A673 (cell line): ENCODE measurements around the gene DDHD1. TPM values are rescaled to one million over a fixed set of nuclear protein-coding genes. Genes with fewer than 3 reads are reported as not detected.

Experiments
- BruUV-seq: library from RNA; stranded (reverse); fragments of 400-500 nt; replicated peaks from 2 replicates; lab custom pipeline; 2021; lab: Mats Ljungman, UMichigan
- CTCF ChIA-PET: fragments of 300-600 bp; sonication (Branson Sonifier 250); formaldehyde crosslinking; loops from one replicate; lab custom pipeline; 2022; ENCODE audit warnings: antibody characterized with exemption; lab: Charles Lee
- POLR2A ChIA-PET: fragments of 300-600 bp; sonication (Branson Sonifier 250); formaldehyde crosslinking; loops from one replicate; lab custom pipeline; 2022; ENCODE audit warnings: antibody characterized with exemption; ENCODE audit not compliant: low non-redundant PET; lab: Charles Lee
- DNase-seq: peaks from one replicate; pipeline ENCODE4 v3.0.0-alpha.2; 2015; ENCODE audit warnings: low spot score
- H3K27ac ChIP-seq: fragments of 200-600 bp; sonication (generic); 2 replicates; pipeline ENCODE4 v1.5.1; 2016; ENCODE audit warnings: mixed run types, low read depth, mild to moderate bottlenecking, mixed read lengths, antibody characterized with exemption, low read length; ENCODE audit not compliant: poor library complexity, severe bottlenecking
- H3K27me3 ChIP-seq: fragments of 200-600 bp; sonication (generic); replicated peaks from 2 replicates; pipeline ENCODE4 v1.6.1; 2017; ENCODE audit warnings: mixed run types, low read depth, mild to moderate bottlenecking, mixed read lengths, antibody characterized with exemption, low read length; ENCODE audit not compliant: insufficient read depth, poor library complexity
- H3K36me3 ChIP-seq: fragments of 200-600 bp; sonication (generic); 2 replicates; pipeline ENCODE4 v1.6.1; 2016; ENCODE audit warnings: mixed run types, mild to moderate bottlenecking, mixed read lengths, antibody characterized with exemption, low read length; ENCODE audit not compliant: insufficient read depth, poor library complexity, severe bottlenecking
- H3K4me1 ChIP-seq: fragments of 200-600 bp; sonication (generic); 2 replicates; pipeline ENCODE4 v1.6.1; 2017; ENCODE audit warnings: mixed run types, mild to moderate bottlenecking, mixed read lengths, antibody characterized with exemption, low read length; ENCODE audit not compliant: insufficient read depth, poor library complexity, severe bottlenecking
- H3K4me3 ChIP-seq: fragments of 200-600 bp; sonication (generic); 2 replicates; pipeline ENCODE4 v1.5.1; 2016; ENCODE audit warnings: low read depth, mixed run types, mild to moderate bottlenecking, mixed read lengths, low read length; ENCODE audit not compliant: poor library complexity, severe bottlenecking
- H3K9me3 ChIP-seq: fragments of 200-600 bp; sonication (generic); 2 replicates; pipeline ENCODE4 v1.6.1; 2016; ENCODE audit warnings: mixed run types, low read depth, mild to moderate bottlenecking, mixed read lengths, antibody characterized with exemption, low read length; ENCODE audit not compliant: poor library complexity, severe bottlenecking
- CTCF ChIP-seq: fragments of 300-800, 200-600 bp; sonication (generic); conservative IDR thresholded peaks from 2 replicates; pipeline ENCODE4 v1.5.1; 2017; ENCODE audit warnings: low read depth, mild to moderate bottlenecking, antibody characterized with exemption, low read length, moderate library complexity, mixed read lengths
- EZH2 ChIP-seq: fragments of 200-600 bp; sonication (generic); IDR thresholded peaks from 2 replicates; pipeline ENCODE4 v1.6.1; 2017; ENCODE audit warnings: borderline replicate concordance, low read depth, mild to moderate bottlenecking, mixed read lengths, antibody characterized with exemption, low read length; ENCODE audit not compliant: poor library complexity, severe bottlenecking
- intact Hi-C: fragments of 100-400 bp; cut with micrococcal nuclease; formaldehyde crosslinking; loops from one replicate; pipeline ENCODE4 v1.10.0; 2022; ENCODE audit not compliant: unreplicated experiment
- total RNA-seq: library from RNA; stranded (reverse); gene quantifications from 2 replicates; pipeline ENCODE4 v1.2.3, GENCODE V29; 2021

The DDHD1 gene
- total RNA-seq, 1 experiment from 2014 or later = 21.9 TPM

GRCh38 chr14:53044486-53044885, 108.6 kb downstream of the DDHD1 start:
- Histone ChIP-seq H3K27ac (no peak overlapping the region), H3K4me3 (no peak overlapping the region), H3K36me3 (no peaks in the 10 kb centered on the region), H3K9me3 (no peaks in the 10 kb centered on the region), H3K4me1 (no peaks in the 10 kb centered on the region), H3K27me3 (no peaks in the 10 kb centered on the region)
- CTCF ChIA-PET = no interaction called here
- BruUV-seq = no TSS peak
- DNase-seq = no peak
- POLR2A ChIA-PET = no interaction called here
- TF ChIP-seq CTCF (no peak), EZH2 (no peak)
- intact Hi-C loops = no loop called here

GRCh38 chr14:53043027-53043581, 110.0 kb downstream of the DDHD1 start:
- intact Hi-C loops = no loop called here
- no peak for DNase-seq
- no peaks in the 10 kb centered on the region for H3K4me1 ChIP-seq
- no peaks in the 10 kb centered on the region for H3K36me3 ChIP-seq
- no peaks in the 10 kb centered on the region for H3K9me3 ChIP-seq
- ChIA-PET POLR2A (no interaction called here), CTCF (interaction anchor here (0.6 kb wide), 1 partner anchor 23 kb away, joined by 4 read pairs; no protein-coding TSS in a partner anchor)
- H3K4me3 ChIP-seq = no peak overlapping the region
- no peak overlapping the region for H3K27ac ChIP-seq
- TF ChIP-seq CTCF = no peak
- TF ChIP-seq EZH2 = no peak
- no peaks in the 10 kb centered on the region for H3K27me3 ChIP-seq
- no TSS peak for BruUV-seq

- Histone ChIP-seq H3K27me3 (no peaks in the 10 kb centered on the region), H3K4me3 (no peak overlapping the region), H3K27ac (no peak overlapping the region), H3K9me3 (no peaks in the 10 kb centered on the region), H3K4me1 (no peaks in the 10 kb centered on the region), H3K36me3 (no peaks in the 10 kb centered on the region)
- TF ChIP-seq EZH2 (no peak), CTCF (no peak)
- ChIA-PET POLR2A (no interaction called here), CTCF (no interaction called here)
- no TSS peak for BruUV-seq
- DNase-seq = no peak
- intact Hi-C loops = no loop called here
Observed at GRCh38 chr14:53042480-53042879, 110.6 kb downstream of the DDHD1 start.
